Keratinocyte (primary cell): Measurements from ENCODE around the gene KLK15. TPM values are rescaled to one million over a fixed set of nuclear protein-coding genes. Genes with fewer than 3 reads are reported as not detected.

Experiments used
- DNase-seq: peaks from one replicate; pipeline ENCODE4 v3.0.0-alpha.2; 2011; ENCODE audit warnings: low read depth, missing footprints, low spot score
- FAIRE-seq: peaks from 2 replicates; lab custom pipeline; 2011; peaks lifted over from hg19 to GRCh38; lab: Jason Lieb, UNC
- H2AFZ ChIP-seq: 2 replicates; pipeline ENCODE4 v1.6.0; 2012; ENCODE audit warnings: low read length, control low read depth, inconsistent platforms; ENCODE audit not compliant: control insufficient read depth
- H3K27ac ChIP-seq: 2 replicates; pipeline ENCODE4 v1.5.1; 2011; ENCODE audit warnings: low read length; ENCODE audit not compliant: control insufficient read depth, insufficient read depth
- H3K27me3 ChIP-seq: 3 replicates; pipeline ENCODE4 v1.6.0; 2011; ENCODE audit warnings: low read length; ENCODE audit not compliant: control insufficient read depth, insufficient read depth; ENCODE audit errors: extremely low read depth
- H3K36me3 ChIP-seq, 2 experiments: 2 replicates in 1 of 2; 3 replicates in 1 of 2; pipeline ENCODE4 v1.5.1; 2011; ENCODE audit warnings: low read length in 2 of 2, mild to moderate bottlenecking in 1 of 2; ENCODE audit not compliant: control insufficient read depth in 2 of 2, insufficient read depth in 2 of 2; ENCODE audit errors: extremely low read depth in 1 of 2
- H3K4me1 ChIP-seq: 3 replicates; pipeline ENCODE4 v1.5.1; 2011; ENCODE audit warnings: low read length; ENCODE audit not compliant: control insufficient read depth, insufficient read depth; ENCODE audit errors: extremely low read depth
- H3K4me2 ChIP-seq: 3 replicates; pipeline ENCODE4 v1.6.0; 2011; ENCODE audit warnings: low read depth, low read length; ENCODE audit not compliant: control insufficient read depth, insufficient read depth; ENCODE audit errors: extremely low read depth
- H3K4me3 ChIP-seq, 3 experiments: fragments of 200-600 bp in 1 of 3; sonication (generic) in 1 of 3; 2 replicates in 2 of 3; 3 replicates in 1 of 3; pipeline ENCODE4 v1.5.1; 2011 to 2016; ENCODE audit warnings: low read length in 3 of 3, mild to moderate bottlenecking in 3 of 3, control low read depth in 2 of 3, inconsistent platforms in 1 of 3, low read depth in 1 of 3, mixed read lengths in 1 of 3, mixed run types in 1 of 3, moderate library complexity in 1 of 3; ENCODE audit not compliant: control insufficient read depth in 2 of 3, insufficient read depth in 2 of 3; ENCODE audit errors: extremely low read depth in 1 of 3
- H3K79me2 ChIP-seq: 2 replicates; pipeline ENCODE4 v1.6.0; 2012; ENCODE audit warnings: low read length; ENCODE audit not compliant: control insufficient read depth, insufficient read depth
- H3K9ac ChIP-seq: 3 replicates; pipeline ENCODE4 v1.6.0; 2011; ENCODE audit warnings: low read length; ENCODE audit not compliant: control insufficient read depth, insufficient read depth; ENCODE audit errors: extremely low read depth
- H3K9me1 ChIP-seq: 3 replicates; pipeline ENCODE4 v1.6.0; 2011; ENCODE audit warnings: low read length; ENCODE audit not compliant: control insufficient read depth, insufficient read depth; ENCODE audit errors: extremely low read depth
- H3K9me3 ChIP-seq: 2 replicates; pipeline ENCODE4 v1.5.1; 2012; ENCODE audit warnings: low read depth, low read length; ENCODE audit not compliant: control insufficient read depth
- H4K20me1 ChIP-seq: 3 replicates; pipeline ENCODE4 v1.6.0; 2011; ENCODE audit warnings: low read length; ENCODE audit not compliant: control insufficient read depth, insufficient read depth; ENCODE audit errors: extremely low read depth
- CTCF ChIP-seq, 3 experiments: IDR thresholded peaks in 1 of 3; conservative IDR thresholded peaks in 1 of 3; optimal IDR thresholded peaks in 1 of 3; 2 replicates in 2 of 3; 3 replicates in 1 of 3; pipeline versions ENCODE3 to v1.5.1; 2011; ENCODE audit warnings: low read length in 3 of 3, mild to moderate bottlenecking in 3 of 3, moderate library complexity in 2 of 3, control low read depth in 1 of 3, inconsistent platforms in 1 of 3; ENCODE audit not compliant: insufficient read depth in 2 of 3; ENCODE audit errors: extremely low read depth in 1 of 3
- EZH2 ChIP-seq: IDR thresholded peaks from one replicate; pipeline ENCODE4 v1.6.1; 2012; ENCODE audit warnings: inconsistent platforms, mild to moderate bottlenecking, low read length, moderate library complexity
- dilution Hi-C: fragments of 300-500 bp; cut with MboI; formaldehyde crosslinking; loops from one replicate; pipeline ENCODE4 v1.7.0; 2020; ENCODE audit warnings: low sequenced_read_pairs; ENCODE audit not compliant: extremely low pct_ligation_motif_present
- polyA plus RNA-seq, 5 experiments: library from polyadenylated mRNA; depleted of rRNA in 3 of 5; stranded (reverse) in 3 of 5; stranded (forward) in 1 of 5; unstranded in 1 of 5; fragments of >200 nt; gene quantifications; 1 replicate in 1 of 5; 2 replicates in 3 of 5; 3 replicates in 1 of 5; pipeline versions ENCODE4 v1.2.1 to v1.2.3, GENCODE V29; 2011 to 2012; ENCODE audit warnings: missing spikeins in 2 of 5, low read depth in 1 of 5, low replicate concordance in 1 of 5

KLK15 gene
- polyA plus RNA-seq, 1 donor (not counting 4 experiments of a cell fraction or from before 2014, with no cell fraction given): not detected

- H3K36me3 ChIP-seq: no peaks in the 10 kb centered on the region
- no peak overlapping the region for H3K4me2 ChIP-seq
- H4K20me1 ChIP-seq: no peaks in the 10 kb centered on the region
- H3K27ac ChIP-seq: no peak overlapping the region
- H2AFZ ChIP-seq: no peak overlapping the region
- no peak for TF ChIP-seq CTCF (optimal IDR thresholded peaks at IDR 0.05 in 1 of 3, IDR thresholded peaks at IDR 0.05 in 1 of 3, conservative IDR thresholded peaks at IDR 0.05 in 1 of 3; ENCODE audit: extremely low read depth in 1 of 3, insufficient read depth in 2 of 3, low read length in 3 of 3)
- no peak for TF ChIP-seq EZH2
- H3K9me3 ChIP-seq: no peaks in the 10 kb centered on the region
- no peaks in the 10 kb centered on the region for H3K9me1 ChIP-seq
- FAIRE-seq (no peak), DNase-seq (no peak)
- dilution Hi-C loops: no loop called here
- no peak overlapping the region for H3K4me3 ChIP-seq
- no peak overlapping the region for H3K9ac ChIP-seq
- peaks cover 10% of the 10 kb centered on the region for H3K27me3 ChIP-seq
- no peaks in the 10 kb centered on the region for H3K4me1 ChIP-seq
- no peaks in the 10 kb centered on the region for H3K79me2 ChIP-seq
Observed at GRCh38 chr19:50880241-50880640, 46.9 kb upstream of the KLK15 start.

GRCh38 chr19:50878851-50879250 is 45.5 kb upstream of the KLK15 start:
- dilution Hi-C loops: no loop called here

More at GRCh38 chr19:50878851-50879250, 45.5 kb upstream of the KLK15 start:
- no peaks in the 10 kb centered on the region for H3K9me1 ChIP-seq
- no peak overlapping the region for H3K9ac ChIP-seq
- no peak for FAIRE-seq
- H3K4me1 ChIP-seq: no peaks in the 10 kb centered on the region
- peaks cover 18% of the 10 kb centered on the region for H3K27me3 ChIP-seq
- DNase-seq: no peak
- no peaks in the 10 kb centered on the region for H3K79me2 ChIP-seq
- TF ChIP-seq CTCF (optimal IDR thresholded peaks at IDR 0.05 in 1 of 3, IDR thresholded peaks at IDR 0.05 in 1 of 3, conservative IDR thresholded peaks at IDR 0.05 in 1 of 3; ENCODE audit: extremely low read depth in 1 of 3, insufficient read depth in 2 of 3, low read length in 3 of 3) (no peak), EZH2 (no peak)
- H2AFZ ChIP-seq: no peak overlapping the region
- no peaks in the 10 kb centered on the region for H3K9me3 ChIP-seq
- H3K4me2 ChIP-seq: no peak overlapping the region
- H3K27ac ChIP-seq: no peak overlapping the region
- no peak overlapping the region for H3K4me3 ChIP-seq
- H4K20me1 ChIP-seq: no peaks in the 10 kb centered on the region
- no peaks in the 10 kb centered on the region for H3K36me3 ChIP-seq
